Activated CD8-positive, alpha-beta T cell treated with anti-CD3 and anti-CD28 coated beads, Interleukin-2, amount 10 ng/mL, durations not matched to agents 7 days and 5 days (primary cell): ENCODE data around the gene BCKDK. TPM values are rescaled to one million over a fixed set of nuclear protein-coding genes. Genes with fewer than 3 reads are reported as not detected.
A peak's percentile ranks its signal among the peaks of the same experiment; 100 is the strongest.
"Not testable (repeated sequence)": the region's sequence is repeated elsewhere in the genome, so short reads cannot be mapped to it uniquely, and the experiment has no call there.

Experiments used
- ATAC-seq: fragments of 150-1000 bp; cut with Tn5 transposase; one replicate; pipeline ENCODE4 v1.10.0; 2021; ENCODE audit warnings: moderate library complexity
- CTCF ChIA-PET: fragments of 350-600 bp; sonication (Branson Sonifier 250); formaldehyde crosslinking; loops from one replicate; lab custom pipeline; 2021; ENCODE audit warnings: antibody characterized with exemption; lab: Charles Lee
- POLR2A ChIA-PET: fragments of 350-600 bp; sonication (Branson Sonifier 250); formaldehyde crosslinking; loops from one replicate; lab custom pipeline; 2021; ENCODE audit warnings: antibody characterized with exemption; lab: Charles Lee
- DNase-seq: peaks from one replicate; pipeline ENCODE4 v3.0.0-alpha.2; 2020
- H3K27ac Mint-ChIP-seq: one replicate; pipeline ENCODE4 v1.8.0; 2021; ENCODE audit warnings: mild to moderate bottlenecking, mixed read lengths
- H3K27me3 Mint-ChIP-seq: one replicate; pipeline ENCODE4 v1.8.0; 2021; ENCODE audit warnings: low read depth, mixed read lengths
- H3K36me3 Mint-ChIP-seq: one replicate; pipeline ENCODE4 v1.8.0; 2021; ENCODE audit warnings: low read depth, mixed read lengths
- H3K4me1 Mint-ChIP-seq: one replicate; pipeline ENCODE4 v1.8.0; 2021; ENCODE audit warnings: low read depth, mixed read lengths
- H3K4me3 Mint-ChIP-seq: one replicate; pipeline ENCODE4 v1.8.0; 2021; ENCODE audit warnings: mild to moderate bottlenecking, mixed read lengths
- H3K9me3 Mint-ChIP-seq: one replicate; pipeline ENCODE4 v1.8.0; 2022; ENCODE audit warnings: mixed read lengths; ENCODE audit not compliant: insufficient read depth
- total RNA-seq, 2 experiments: library from RNA; stranded (reverse); gene quantifications; one replicate each; pipeline ENCODE4 v1.2.3, GENCODE V29; 2021

The BCKDK gene
- total RNA-seq, 2 experiments from 2014 or later, result 38.9 TPM

- CTCF ChIA-PET, POLR2A ChIA-PET, H3K4me3 Mint-ChIP-seq, DNase-seq, H3K27me3 Mint-ChIP-seq, H3K27ac Mint-ChIP-seq, H3K4me1 Mint-ChIP-seq, H3K9me3 Mint-ChIP-seq, ATAC-seq, H3K36me3 Mint-ChIP-seq: not testable (repeated sequence)
Measured at GRCh38 chr16:31136822-31137499, 28.8 kb downstream of the BCKDK start.

DNA sequence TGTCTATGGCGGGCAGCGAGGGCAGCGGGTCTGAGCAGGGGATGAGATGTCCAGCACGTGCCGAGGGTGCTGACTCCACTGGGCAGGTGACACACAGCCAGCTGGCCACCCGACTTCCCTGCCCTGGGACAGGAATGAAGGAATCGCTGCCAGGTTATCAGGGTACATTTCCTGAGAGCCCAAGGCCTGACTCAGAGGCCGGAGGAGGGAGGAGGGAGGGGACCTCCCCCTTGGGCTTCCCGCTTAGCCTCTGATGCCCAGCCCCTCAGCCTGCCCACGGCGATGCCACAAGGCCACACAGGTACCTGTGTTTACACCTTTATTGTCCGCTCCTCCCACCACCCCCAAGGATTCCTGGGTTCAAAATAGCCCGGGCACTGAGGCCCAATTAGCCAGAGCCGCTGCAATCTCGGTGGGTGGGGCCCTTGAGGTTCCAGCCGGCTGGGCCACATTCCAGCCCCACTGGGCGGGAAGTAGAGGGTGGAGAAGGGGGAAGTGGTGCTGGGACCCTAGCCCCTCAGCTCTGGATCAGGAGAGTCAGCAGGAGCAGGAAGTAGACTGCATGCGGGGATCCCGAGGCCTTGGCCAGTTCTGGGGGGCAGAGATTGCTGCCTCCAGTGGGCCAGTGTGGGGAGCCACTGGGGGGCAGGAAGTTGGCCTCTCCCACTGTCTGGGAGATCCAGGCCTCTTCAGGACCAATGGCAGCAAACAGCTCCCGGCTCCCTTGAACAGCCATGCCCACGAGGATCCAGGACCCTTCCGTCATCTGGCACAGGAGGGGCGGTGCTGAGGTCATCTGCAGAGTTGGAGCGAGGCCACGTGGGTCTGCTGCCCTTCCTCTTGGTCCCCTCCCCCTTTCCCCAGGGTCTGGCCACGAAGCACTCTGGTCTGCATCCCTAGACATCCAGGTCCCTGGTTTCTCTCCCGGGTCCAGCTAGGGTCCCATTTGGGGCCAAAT lies 30.7 kb downstream of the BCKDK start:
- POLR2A ChIA-PET, result interaction anchor here (0.7 kb wide), 1 partner anchor 45 kb away, joined by 4 read pairs; no protein-coding TSS in a partner anchor
- CTCF ChIA-PET, result no interaction called here

DNA sequence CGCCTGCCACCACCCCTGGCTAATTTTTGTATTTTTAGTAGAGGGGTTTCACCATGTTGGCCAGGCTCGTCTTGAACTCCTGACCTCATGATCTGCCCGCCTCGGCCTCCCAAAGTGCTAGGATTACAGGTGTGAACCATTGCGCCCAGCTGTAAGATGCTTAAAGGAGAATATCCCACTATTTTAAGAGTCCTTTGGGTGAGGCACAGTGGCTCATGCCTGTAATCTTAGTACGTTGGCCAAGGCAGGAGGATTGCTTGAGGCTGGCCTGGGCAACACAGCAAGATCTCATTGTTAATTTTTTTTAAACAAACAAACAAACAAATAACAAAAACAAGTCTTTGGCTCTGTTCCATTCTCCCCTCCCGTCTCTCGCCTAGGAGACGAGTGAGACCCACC lies 32.9 kb downstream of the BCKDK start:
- H3K9me3 Mint-ChIP-seq, H3K27ac Mint-ChIP-seq, DNase-seq, ATAC-seq, H3K36me3 Mint-ChIP-seq, H3K4me3 Mint-ChIP-seq, H3K27me3 Mint-ChIP-seq: not testable (repeated sequence)
- ChIA-PET CTCF (interaction anchor here (0.6 to 3.7 kb wide), 4 partner anchors 21 to 320 kb away, joined by 4 to 53 read pairs (median 11); partner anchors contain the start of gene KAT8), POLR2A (interaction anchor here (0.6 to 1.9 kb wide), 3 partner anchors 39 to 43 kb away, joined by 3 to 5 read pairs (median 3); partner anchors contain the start of gene FUS)
- H3K4me1 Mint-ChIP-seq, result peaks cover 17% of the 10 kb centered on the region

More for the DNA sequence above, 30.7 kb downstream of the BCKDK start:
- Mint-ChIP-seq H3K9me3 (no peaks in the 10 kb centered on the region), H3K4me3 (no peak overlapping the region), H3K4me1 (peaks cover 15% of the 10 kb centered on the region), H3K27ac (no peak overlapping the region), H3K27me3 (peaks cover 2% of the 10 kb centered on the region), H3K36me3 (no peaks in the 10 kb centered on the region)
- DNase-seq (no peak), ATAC-seq (no peak)

GRCh38 chr16:31141489-31142108 lies 33.4 kb downstream of the BCKDK start:
- Mint-ChIP-seq H3K27ac (peak overlapping the region; percentile 85), H3K27me3 (peaks cover 6% of the 10 kb centered on the region), H3K4me3 (peak overlapping the region; percentile 74), H3K9me3 (no peaks in the 10 kb centered on the region), H3K4me1 (peaks cover 17% of the 10 kb centered on the region), H3K36me3 (no peaks in the 10 kb centered on the region)
- ChIA-PET CTCF (interaction anchor here (0.6 to 6.0 kb wide), 49 partner anchors 9 to 327 kb away, joined by 3 to 71 read pairs (median 4); partner anchors contain the start of genes ARMC5, BCKDK, FUS and HSD3B7), POLR2A (interaction anchor here (0.6 to 6.9 kb wide), 17 partner anchors 10 to 188 kb away, joined by 3 to 46 read pairs (median 5); partner anchors contain the start of genes FUS, SETD1A, VKORC1 and ZNF646)
- no peak for ATAC-seq
- no peak for DNase-seq

DNA sequence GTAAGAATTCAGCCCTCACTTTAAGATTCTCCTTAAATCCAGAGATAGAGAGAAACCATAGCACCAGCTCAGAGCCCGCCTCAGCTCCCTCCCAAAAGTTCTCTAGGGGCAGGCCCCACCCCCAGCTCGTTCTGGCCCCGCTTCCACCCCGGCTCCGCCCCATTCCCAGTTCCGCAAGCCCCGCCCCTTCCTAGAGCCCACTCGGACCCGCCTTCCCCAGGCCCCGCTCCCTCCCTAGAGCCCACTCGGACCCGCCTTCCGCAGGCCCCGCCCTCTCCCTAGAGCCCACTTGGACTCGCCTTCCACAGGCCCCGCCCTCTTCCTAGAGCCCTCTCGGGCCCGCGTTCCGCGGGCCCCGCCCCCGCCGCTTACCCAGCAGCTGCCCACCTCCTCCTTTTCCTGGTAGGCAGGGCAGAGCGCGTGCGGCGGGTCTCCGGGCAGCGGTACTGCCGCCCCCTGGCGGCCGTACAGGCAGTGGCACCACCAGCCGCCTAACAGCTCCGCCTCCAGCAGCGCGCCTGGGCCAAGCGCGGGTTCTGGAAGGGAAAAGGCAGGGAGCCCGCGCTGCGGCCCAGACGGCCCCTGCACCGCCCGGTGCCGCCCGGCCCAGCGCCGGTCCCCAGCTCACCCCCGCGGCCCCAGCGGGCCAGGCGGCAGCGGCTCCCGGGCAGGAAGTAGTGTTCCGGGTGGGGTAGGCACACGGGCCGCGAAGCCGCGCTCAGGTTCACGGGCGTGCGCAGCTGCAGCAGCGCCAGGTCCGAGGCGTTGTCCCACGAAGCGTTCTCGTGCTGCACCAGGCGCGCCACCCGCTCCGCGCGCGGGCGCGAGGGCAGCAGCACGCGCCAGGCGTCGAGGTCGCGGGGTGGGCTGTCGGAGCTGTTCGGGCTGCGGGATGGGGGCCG lies 34.2 kb downstream of the BCKDK start:
- POLR2A ChIA-PET, result interaction anchor here (0.6 to 6.9 kb wide), 19 partner anchors 9 to 189 kb away, joined by 3 to 46 read pairs (median 5); partner anchors contain the start of genes FUS, KAT8, SETD1A and VKORC1
- Mint-ChIP-seq H3K27ac (peak overlapping the region; percentile 85), H3K4me1 (peaks cover 17% of the 10 kb centered on the region), H3K27me3 (peaks cover 6% of the 10 kb centered on the region), H3K36me3 (no peaks in the 10 kb centered on the region), H3K9me3 (no peaks in the 10 kb centered on the region), H3K4me3 (peak overlapping the region; percentile 74)
- CTCF ChIA-PET, result interaction anchor here (0.6 to 6.0 kb wide), 51 partner anchors 9 to 328 kb away, joined by 3 to 71 read pairs (median 4); partner anchors contain the start of genes ARMC5, BCKDK, FUS and HSD3B7
- DNase-seq, result peak; percentile 99
- peak; percentile 94 for ATAC-seq

GRCh38 chr16:31143011-31143693 lies 35.0 kb downstream of the BCKDK start:
- Mint-ChIP-seq H3K4me1 (peaks cover 19% of the 10 kb centered on the region), H3K27ac (peak overlapping the region; percentile 69), H3K36me3 (no peaks in the 10 kb centered on the region), H3K27me3 (peaks cover 11% of the 10 kb centered on the region), H3K4me3 (peak overlapping the region; percentile 36), H3K9me3 (no peaks in the 10 kb centered on the region)
- ATAC-seq (no peak), DNase-seq (no peak)
- POLR2A ChIA-PET, result interaction anchor here (0.6 to 6.9 kb wide), 13 partner anchors 26 to 146 kb away, joined by 3 to 46 read pairs (median 5); partner anchors contain the start of genes FUS, KAT8, VKORC1 and ZNF646
- CTCF ChIA-PET, result interaction anchor here (0.8 to 6.0 kb wide), 34 partner anchors 10 to 570 kb away, joined by 3 to 71 read pairs (median 5); partner anchors contain the start of genes ARMC5, BCKDK, FUS and HSD3B7

- ChIA-PET POLR2A (interaction anchor here (1.6 to 6.9 kb wide), 3 partner anchors 26 to 36 kb away, joined by 10 to 46 read pairs (median 20); partner anchors contain the start of genes FUS and KAT8), CTCF (interaction anchor here (1.1 to 6.0 kb wide), 7 partner anchors 10 to 569 kb away, joined by 3 to 71 read pairs (median 17); partner anchors contain the start of genes FUS and HSD3B7)
- Mint-ChIP-seq H3K27ac (peak overlapping the region; percentile 69), H3K36me3 (no peaks in the 10 kb centered on the region), H3K9me3 (no peaks in the 10 kb centered on the region), H3K4me1 (peaks cover 19% of the 10 kb centered on the region), H3K27me3 (peaks cover 11% of the 10 kb centered on the region), H3K4me3 (peak overlapping the region; percentile 36)
- ATAC-seq, result no peak
- no peak for DNase-seq
Measured at GRCh38 chr16:31143694-31144148, 35.5 kb downstream of the BCKDK start.

- not testable (repeated sequence) for DNase-seq, H3K27ac Mint-ChIP-seq, H3K9me3 Mint-ChIP-seq, ATAC-seq, H3K4me3 Mint-ChIP-seq, H3K36me3 Mint-ChIP-seq
- Mint-ChIP-seq H3K27me3 (peaks cover 11% of the 10 kb centered on the region), H3K4me1 (peaks cover 19% of the 10 kb centered on the region)
- ChIA-PET POLR2A (interaction anchor here (6.9 kb wide), 1 partner anchor 36 kb away, joined by 46 read pairs; the partner anchor contains the start of gene FUS), CTCF (interaction anchor here (0.6 to 6.0 kb wide), 6 partner anchors 9 to 569 kb away, joined by 3 to 71 read pairs (median 17); partner anchors contain the start of genes FUS and HSD3B7)
Measured at GRCh38 chr16:31144418-31144817, 36.2 kb downstream of the BCKDK start.

DNA sequence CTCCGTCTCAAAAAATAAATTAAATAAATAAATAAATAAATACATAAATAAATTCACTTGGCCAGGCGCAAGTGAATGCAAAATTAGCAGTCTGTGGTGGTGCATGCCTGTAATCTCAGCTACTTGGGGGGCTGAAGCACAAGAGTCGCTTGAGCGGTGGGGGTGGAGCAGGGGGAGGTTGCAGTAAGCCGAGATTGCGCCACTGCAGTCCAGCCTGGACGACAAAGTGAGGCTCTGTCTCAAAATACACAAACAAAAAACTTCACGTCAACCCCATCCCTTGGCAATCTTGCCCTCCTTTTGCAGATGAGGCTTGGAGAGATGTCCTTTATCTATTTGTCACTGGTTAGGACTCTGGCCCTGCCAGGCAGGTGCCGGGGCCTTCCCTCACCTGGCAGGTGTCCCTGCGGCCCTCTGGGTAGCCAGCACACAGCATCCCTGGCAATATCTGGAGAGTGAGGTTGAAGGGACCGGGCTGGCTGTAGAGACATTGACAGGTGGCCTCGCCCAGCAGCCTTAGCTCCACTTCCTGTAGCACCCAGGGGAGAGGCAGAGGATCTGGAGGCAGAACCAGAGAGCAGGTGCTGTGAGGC lies 37.3 kb downstream of the BCKDK start:
- DNase-seq (no peak), ATAC-seq (no peak)
- no peaks in the 10 kb centered on the region for H3K36me3 Mint-ChIP-seq
- no peaks in the 10 kb centered on the region for H3K9me3 Mint-ChIP-seq
- no peak overlapping the region for H3K27ac Mint-ChIP-seq
- CTCF ChIA-PET, result interaction anchor here (6.0 kb wide), 1 partner anchor 13 kb away, joined by 71 read pairs; no protein-coding TSS in a partner anchor
- POLR2A ChIA-PET, result interaction anchor here (1.4 to 6.9 kb wide), 2 partner anchors 28 to 34 kb away, joined by 4 to 46 read pairs; partner anchors contain the start of genes FUS and KAT8
- H3K27me3 Mint-ChIP-seq, result peaks cover 11% of the 10 kb centered on the region
- no peak overlapping the region for H3K4me3 Mint-ChIP-seq
- H3K4me1 Mint-ChIP-seq, result peaks cover 19% of the 10 kb centered on the region
